Activated T-helper 9 cell treated with anti-CD3 and anti-CD28 coated beads, Interleukin-2, amount 50 U/mL, for 16 hours (primary cell): ENCODE measurements around the gene MEST.
"Not testable (repeated sequence)": the region's sequence is repeated elsewhere in the genome, so short reads cannot be mapped to it uniquely, and the experiment has no call there.

Experiments
- DNase-seq: peaks from one replicate; pipeline ENCODE4 v3.0.0-alpha.2; 2020; ENCODE audit warnings: low read depth

MEST gene

GRCh38 chr7:130523519-130524125 lies 31.7 kb downstream of the MEST start:
- DNase-seq, result not testable (repeated sequence)

GRCh38 chr7:130524628-130525027 lies 32.7 kb downstream of the MEST start:
- DNase-seq, result no peak

DNA sequence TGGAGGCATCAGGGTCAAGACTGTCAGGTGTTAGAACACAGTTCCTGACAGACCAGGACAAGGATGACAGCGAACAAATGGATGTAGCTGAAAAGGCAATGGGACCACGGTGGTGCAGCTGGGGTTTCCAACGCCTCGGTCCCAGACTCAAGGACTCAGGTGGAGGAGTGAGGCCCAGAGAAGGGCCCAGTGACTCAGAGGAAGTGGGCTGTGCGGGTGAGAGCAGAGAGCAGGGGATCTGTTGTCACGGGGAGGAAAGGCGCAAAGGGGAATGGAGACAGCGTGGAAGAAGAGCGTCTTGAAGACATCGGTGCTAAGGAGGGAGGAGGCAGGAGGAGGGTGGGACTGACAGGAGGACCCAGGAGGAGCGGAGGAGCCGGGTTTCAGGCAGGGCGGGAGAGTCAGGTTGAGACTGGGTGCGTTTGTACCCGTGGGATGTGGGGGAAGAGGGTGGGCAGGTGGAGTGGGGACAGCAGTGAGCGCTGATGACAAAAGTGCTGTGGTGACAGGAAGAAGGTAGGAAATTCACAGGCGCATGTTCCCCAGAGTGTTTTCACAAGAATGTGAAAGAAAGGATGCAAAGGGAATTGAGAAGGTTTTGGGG lies 36.0 kb downstream of the MEST start:
- DNase-seq, result not testable (repeated sequence)

GRCh38 chr7:130529417-130529816 lies 37.5 kb downstream of the MEST start:
- DNase-seq, result no peak

DNA sequence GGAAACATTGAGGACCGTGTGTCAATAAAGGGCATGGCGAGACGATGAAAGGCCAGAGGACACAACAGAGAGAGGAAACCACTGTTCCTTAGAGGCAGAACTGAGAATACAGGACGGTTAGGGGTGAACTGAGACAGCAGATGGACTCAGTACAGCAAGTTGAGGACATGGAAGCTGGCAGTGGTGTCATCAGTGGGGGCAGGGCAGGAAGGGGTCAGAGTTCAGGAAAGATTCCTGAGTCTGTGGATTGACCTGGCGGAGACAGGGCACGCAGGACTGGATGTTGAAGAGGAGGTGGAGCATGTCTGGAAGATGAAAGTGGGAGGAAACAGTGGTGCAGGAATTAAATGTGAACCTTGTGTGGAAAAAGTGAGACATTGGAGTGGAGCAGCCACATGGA lies 46.0 kb downstream of the MEST start:
- DNase-seq, result not testable (repeated sequence)

- DNase-seq, result not testable (repeated sequence)
Measured at GRCh38 chr7:130541287-130541686, 49.4 kb downstream of the MEST start.

- not testable (repeated sequence) for DNase-seq
Measured at GRCh38 chr7:130542297-130542696, 50.4 kb downstream of the MEST start.

GRCh38 chr7:130543487-130544010 lies 51.7 kb downstream of the MEST start:
- DNase-seq, result no peak

- no peak for DNase-seq
Measured at GRCh38 chr7:130544356-130544755, 52.5 kb downstream of the MEST start.

- no peak for DNase-seq
Measured at GRCh38 chr7:130553398-130554029, 61.6 kb downstream of the MEST start.

DNA sequence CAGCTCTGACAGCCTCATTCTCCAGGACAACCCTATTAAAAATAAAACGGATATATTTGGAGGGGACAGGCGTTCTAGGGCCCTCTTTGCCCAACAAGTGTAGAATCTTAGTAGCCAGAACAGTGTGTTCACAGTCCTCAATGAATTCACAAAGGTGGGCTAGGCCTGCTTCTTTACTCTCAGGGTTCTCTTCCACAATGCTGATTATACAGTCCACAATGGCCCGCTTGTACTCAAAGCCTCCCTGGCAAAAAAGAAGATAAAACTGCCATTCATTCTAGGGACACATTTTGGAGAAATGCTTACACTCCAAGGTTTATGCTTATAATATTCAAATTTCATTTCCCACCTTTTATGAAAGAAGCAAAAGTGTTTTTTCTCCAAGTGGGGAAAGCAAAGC lies 62.6 kb downstream of the MEST start:
- DNase-seq, result no peak
